HL-60 (cell line): Measurements from ENCODE around the gene LYPD8.

Experiments
- DNase-seq, 2 experiments: peaks; one replicate each; pipeline ENCODE4 v3.0.0-alpha.2; 2010 to 2020; ENCODE audit warnings: low read depth in 1 of 2, low spot score in 1 of 2
- H3K27ac ChIP-seq: fragments of 250-450 bp; sonication (Bioruptor Pico); replicated peaks from 2 replicates; pipeline ENCODE4 v1.5.1; 2020; ENCODE audit warnings: mild to moderate bottlenecking, moderate library complexity
- H3K27me3 ChIP-seq: fragments of 250-450 bp; sonication (Bioruptor Pico); 2 replicates; pipeline ENCODE4 v1.5.1; 2021; ENCODE audit warnings: mild to moderate bottlenecking, moderate library complexity; ENCODE audit not compliant: insufficient read depth, poor library complexity, severe bottlenecking
- H3K4me3 ChIP-seq: replicated peaks from 2 replicates; pipeline ENCODE4 v1.5.1; 2011; ENCODE audit warnings: mild to moderate bottlenecking, control low read depth, low read length; ENCODE audit not compliant: insufficient read depth
- GABPA ChIP-seq: IDR thresholded peaks from 2 replicates; pipeline ENCODE4 v1.6.1; 2012; ENCODE audit warnings: low read depth
- POLR2AphosphoS5 ChIP-seq: IDR thresholded peaks from 2 replicates; pipeline ENCODE4 v1.6.1; 2012; ENCODE audit warnings: low read depth
- REST ChIP-seq: IDR thresholded peaks from 2 replicates; pipeline ENCODE4 v1.6.1; 2012; ENCODE audit warnings: low read depth; ENCODE audit not compliant: insufficient replicate concordance
- SPI1 ChIP-seq: IDR thresholded peaks from 2 replicates; pipeline ENCODE4 v1.6.1; 2012; ENCODE audit warnings: low read depth, mild to moderate bottlenecking, borderline replicate concordance
- TF ChIP-seq, protein P1 (sequence below): IDR thresholded peaks from one replicate; pipeline ENCODE4 v1.5.1; 2011; ENCODE audit warnings: low read length, control low read depth, inconsistent platforms; ENCODE audit not compliant: insufficient read depth

LYPD8 gene

GRCh38 chr1:248733566-248733965, 22.0 kb downstream of the LYPD8 start:
- DNase-seq = no peak
- TF ChIP-seq REST (no peak), GABPA (no peak), POLR2AphosphoS5 (no peak), SPI1 (no peak)
- TF ChIP-seq, protein P1, sequence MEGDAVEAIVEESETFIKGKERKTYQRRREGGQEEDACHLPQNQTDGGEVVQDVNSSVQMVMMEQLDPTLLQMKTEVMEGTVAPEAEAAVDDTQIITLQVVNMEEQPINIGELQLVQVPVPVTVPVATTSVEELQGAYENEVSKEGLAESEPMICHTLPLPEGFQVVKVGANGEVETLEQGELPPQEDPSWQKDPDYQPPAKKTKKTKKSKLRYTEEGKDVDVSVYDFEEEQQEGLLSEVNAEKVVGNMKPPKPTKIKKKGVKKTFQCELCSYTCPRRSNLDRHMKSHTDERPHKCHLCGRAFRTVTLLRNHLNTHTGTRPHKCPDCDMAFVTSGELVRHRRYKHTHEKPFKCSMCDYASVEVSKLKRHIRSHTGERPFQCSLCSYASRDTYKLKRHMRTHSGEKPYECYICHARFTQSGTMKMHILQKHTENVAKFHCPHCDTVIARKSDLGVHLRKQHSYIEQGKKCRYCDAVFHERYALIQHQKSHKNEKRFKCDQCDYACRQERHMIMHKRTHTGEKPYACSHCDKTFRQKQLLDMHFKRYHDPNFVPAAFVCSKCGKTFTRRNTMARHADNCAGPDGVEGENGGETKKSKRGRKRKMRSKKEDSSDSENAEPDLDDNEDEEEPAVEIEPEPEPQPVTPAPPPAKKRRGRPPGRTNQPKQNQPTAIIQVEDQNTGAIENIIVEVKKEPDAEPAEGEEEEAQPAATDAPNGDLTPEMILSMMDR = no peak
- no peaks in the 10 kb centered on the region for H3K27me3 ChIP-seq

GRCh38 chr1:248730507-248731335, 24.8 kb downstream of the LYPD8 start:
- TF ChIP-seq GABPA (no peak), SPI1 (no peak), REST (no peak), POLR2AphosphoS5 (no peak)
- TF ChIP-seq, protein P1 = no peak
- Histone ChIP-seq H3K27ac (no peak overlapping the region), H3K4me3 (no peak overlapping the region), H3K27me3 (no peaks in the 10 kb centered on the region)
- no peak for DNase-seq

More at GRCh38 chr1:248733566-248733965, 22.0 kb downstream of the LYPD8 start:
- Histone ChIP-seq H3K4me3 (no peak overlapping the region), H3K27ac (no peak overlapping the region)

- Histone ChIP-seq H3K27ac (no peak overlapping the region), H3K27me3 (no peaks in the 10 kb centered on the region), H3K4me3 (no peak overlapping the region)
- TF ChIP-seq SPI1 (no peak), POLR2AphosphoS5 (no peak), GABPA (no peak), REST (no peak)
- TF ChIP-seq, protein P1 = no peak
- no peak for DNase-seq
Observed at GRCh38 chr1:248714248-248714647, 41.3 kb downstream of the LYPD8 start.
